GM21390 (cell line): ENCODE measurements around the gene KATNAL2.
"Not testable (repeated sequence)": the region's sequence is repeated elsewhere in the genome, so short reads cannot be mapped to it uniquely, and the experiment has no call there.

Source experiments
- ATAC-seq: cut with Tn5 transposase; IDR thresholded peaks from one replicate; pipeline ENCODE4 v1.9.1; 2021; ENCODE audit not compliant: unreplicated experiment

KATNAL2 gene

DNA sequence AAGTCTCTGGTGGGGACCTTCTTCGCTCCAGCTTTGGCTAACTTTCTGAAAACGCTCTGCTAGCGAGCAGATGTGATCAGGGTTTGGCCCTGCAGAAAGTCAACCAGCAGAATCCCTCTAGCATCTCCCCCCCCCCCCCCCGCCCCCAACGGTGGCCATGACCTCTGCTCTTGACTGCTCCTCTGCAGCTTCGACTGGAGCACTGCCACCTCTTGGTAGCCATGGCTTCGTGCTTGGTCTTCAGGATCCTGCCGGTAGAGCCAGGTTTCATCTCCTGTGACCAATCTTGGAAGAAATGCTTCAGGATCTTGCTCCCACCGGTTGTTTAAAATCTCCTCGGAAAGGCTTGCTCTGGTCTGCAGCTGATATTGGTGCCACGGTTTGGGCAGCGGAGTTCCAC, 113.5 kb downstream of the KATNAL2 start:
- not testable (repeated sequence) for ATAC-seq

DNA sequence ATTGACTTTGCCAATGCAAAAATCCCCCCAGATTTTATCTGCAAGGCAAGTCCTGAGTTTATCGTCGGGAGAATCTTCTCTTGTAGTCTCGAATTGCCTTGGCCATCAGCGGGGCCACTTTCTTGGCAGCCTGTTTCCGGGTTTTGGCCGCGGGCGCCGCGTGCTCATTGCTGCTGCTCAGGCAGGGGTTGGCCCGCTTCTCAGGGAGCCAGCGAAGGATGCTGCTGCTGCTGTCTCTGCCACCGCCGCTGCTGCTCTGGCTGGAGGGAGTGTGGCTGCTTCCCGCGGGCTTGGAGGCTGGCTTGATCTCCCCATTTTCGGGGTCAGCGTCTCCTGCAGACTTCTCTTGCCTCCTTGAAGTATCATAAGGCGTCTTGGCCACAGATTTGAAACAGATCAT, 115.5 kb downstream of the KATNAL2 start:
- ATAC-seq = no peak

DNA sequence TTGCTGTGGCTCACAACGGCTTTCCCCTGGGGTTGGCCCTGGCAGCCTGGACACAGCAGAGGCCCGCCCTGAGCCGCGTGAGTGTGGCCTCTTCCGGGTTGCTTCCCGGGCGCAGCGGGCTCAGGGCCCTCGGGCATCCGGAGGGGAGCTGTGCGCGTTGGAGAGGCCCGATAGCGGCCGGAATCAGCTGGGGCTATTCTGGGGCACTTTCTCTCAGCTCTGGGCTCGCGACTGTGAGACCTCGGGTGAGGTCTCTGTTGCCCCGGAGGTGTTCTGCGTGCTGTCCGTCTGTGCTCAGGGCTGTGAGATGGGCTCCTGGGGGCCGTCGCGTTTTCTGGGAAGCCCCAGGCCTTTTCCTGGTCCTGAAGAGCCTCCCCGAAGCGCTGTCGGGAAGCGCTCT, 117.2 kb downstream of the KATNAL2 start:
- not testable (repeated sequence) for ATAC-seq

DNA sequence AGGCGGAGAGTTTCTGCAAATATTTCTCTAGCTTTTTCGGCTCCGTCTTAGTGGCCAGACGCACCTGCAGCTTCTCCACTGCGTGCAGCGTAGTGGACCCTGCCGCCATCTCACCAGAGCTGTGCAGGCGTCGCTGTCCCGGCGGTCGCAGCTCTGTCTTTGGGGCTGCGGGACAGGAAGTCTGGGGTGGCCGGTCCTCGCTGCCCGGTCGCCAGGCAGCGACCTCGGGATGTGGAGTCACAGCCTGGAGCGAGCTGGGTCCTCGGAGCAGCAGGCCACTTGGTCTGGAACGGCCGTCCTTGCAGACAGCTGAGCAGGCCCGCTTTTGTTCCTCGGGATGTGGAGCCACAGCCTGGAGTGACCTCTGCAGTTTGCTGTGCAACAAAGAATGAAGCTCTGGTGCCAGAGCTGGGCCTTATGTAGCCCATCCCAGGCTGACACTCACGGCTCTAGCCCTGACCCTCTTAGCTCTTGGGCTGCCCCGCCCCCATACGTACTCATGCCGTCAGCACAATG, 117.8 kb downstream of the KATNAL2 start, which contains the start of gene ELOA2:
TSS of gene ELOA2 (minus strand) at position 466 of the 516 bp plus-strand sequence. CDS start at position 109, 357 bp downstream.
- no peak for ATAC-seq

DNA sequence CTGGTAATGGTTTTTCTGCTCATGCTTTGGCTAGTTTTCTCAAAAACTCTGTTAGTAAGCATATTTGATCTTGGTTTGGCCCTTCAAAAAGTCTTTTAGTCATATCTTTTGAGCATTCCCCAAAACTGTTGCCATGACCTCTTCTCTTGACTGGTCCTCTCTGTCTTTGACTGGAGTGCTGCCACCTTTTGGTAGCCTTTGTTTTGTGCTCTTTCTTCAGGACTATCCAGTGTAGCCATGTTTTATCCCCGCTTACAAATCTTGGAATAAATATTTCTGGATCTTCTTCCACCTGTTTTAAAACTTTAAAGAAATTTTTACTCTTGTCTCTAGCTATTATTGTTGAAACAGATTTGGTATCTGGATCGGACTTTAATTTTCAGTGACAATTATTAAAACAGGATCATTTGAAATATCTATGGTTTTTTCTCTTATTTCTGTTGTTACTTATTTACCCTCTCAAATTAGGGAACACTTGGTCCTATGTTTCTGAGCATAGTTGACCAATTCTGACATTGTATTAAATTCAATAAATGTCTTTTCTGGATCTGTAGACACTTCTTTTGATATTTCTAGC, 119.0 kb downstream of the KATNAL2 start:
- no peak for ATAC-seq

DNA sequence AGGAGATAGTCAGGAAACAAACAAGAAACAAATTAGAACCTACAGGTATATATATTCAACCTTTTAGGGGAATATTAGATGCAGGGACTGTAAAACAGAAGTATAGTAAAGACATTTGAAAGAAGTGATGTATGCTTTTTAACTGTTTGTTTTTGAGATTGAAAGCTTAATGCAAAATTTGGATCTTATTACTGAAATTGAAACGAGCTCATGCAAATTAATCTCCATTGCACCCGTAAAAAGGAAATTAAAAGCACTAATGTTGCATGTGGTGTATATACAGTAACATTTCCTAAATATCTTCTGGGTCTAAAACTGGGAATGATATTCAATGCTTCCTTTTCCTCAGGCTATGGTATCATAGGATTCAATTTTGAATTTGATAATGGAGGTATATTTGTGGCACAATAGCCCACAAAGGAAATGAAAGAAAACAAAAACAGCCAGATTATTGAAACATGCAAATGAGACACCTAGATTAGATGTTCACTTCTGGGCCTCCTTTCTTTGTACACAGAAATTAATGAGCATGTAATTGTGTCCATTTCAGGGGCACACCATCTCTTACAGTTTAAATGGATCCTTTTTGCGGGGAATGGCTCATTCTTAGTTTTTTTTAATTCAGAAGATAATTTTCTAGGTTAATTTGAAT, 119.7 kb downstream of the KATNAL2 start:
- ATAC-seq = peak; percentile 68

DNA sequence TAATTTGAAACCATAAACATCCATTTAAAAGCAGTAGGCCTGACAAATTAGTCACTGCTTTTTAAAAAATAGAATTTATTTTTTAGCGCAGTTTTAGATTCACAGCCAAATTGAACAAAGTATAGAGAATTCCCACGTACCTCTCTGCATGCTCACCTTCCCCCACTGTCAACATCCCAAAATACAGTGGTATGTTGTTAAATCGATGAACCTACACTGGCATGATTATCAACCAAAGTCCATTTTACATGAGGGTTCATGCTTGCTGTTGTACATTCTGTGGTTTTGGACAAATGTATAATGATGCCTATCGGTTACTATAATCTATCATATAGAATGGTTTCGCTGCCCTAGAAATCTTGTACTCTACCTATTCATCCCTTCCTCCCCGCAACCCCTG, 123.6 kb downstream of the KATNAL2 start:
- ATAC-seq = no peak

DNA sequence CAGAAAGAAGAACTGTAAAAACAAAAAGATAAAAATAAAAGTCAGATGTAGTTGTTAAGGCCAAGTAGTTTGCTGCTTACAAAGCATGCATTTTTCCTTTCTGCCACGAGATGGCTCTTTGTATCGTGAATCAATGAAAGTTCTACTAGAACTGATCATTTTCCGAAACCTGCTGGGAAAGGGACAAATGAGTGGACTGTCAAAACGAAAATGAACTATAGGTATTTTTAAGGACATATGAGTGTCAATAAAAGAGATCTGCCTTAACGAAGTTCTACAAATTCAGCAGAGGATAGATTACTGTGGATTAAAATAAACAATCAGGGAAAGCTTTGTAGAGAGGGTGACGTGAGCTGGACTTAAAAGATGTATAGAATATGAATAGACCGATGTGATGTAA, 133.1 kb downstream of the KATNAL2 start:
- no peak for ATAC-seq

DNA sequence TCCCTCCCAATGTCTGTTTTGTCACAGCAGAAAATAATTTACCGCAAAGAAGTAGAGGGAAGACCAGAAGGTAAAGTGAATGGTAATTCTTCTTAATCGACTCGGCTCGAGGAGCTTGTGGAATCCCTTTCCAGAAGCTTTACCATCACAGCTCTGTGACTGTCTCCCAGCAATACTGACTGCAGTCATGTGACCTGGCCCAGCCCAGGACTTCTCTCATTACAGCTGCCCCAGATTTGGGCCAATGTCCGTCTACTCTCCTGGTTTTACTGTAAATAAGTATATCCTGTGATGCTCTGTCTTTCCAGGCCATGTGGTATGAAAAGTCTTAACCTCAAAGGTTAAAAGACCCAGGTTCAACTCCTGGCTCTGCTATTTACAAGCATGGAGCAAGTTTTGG, 137.0 kb downstream of the KATNAL2 start:
- no peak for ATAC-seq

DNA sequence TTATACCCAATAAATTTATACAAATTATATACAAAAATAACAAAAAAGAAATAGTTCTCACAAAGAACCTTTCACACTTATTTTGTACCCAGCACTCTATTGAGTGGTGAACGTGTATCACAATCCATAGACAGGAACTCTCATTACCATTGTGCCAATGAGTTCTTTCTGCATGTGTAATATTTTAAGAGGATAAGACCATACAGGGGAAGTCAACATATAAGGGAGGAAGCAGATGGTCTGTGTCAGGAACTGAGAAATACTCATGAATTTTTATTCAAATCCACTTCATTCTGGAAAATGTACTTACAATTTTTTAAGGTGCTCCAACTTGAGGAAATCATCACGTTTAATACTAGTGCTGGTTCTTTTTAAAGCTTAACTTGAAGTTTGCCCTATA, 145.1 kb downstream of the KATNAL2 start:
- ATAC-seq = no peak

DNA sequence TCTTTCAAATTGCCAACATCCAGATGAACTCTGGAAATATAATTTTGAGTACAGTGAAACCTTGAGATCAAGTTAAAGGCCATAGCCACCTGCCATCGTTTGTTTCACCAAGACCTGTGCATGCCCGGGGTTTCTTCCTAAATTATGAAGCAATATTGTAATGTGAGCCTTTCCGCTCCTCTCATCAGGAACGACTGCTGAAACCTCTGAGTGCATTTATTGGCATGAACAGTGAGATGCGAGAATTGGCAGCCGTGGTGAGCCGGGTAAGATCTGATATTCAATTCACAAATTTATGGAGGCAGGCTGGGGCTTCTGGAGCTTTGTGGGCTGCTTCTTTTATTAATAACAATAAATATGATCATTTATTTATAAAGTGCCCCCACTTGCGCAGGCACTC, 145.7 kb downstream of the KATNAL2 start:
- ATAC-seq = no peak

DNA sequence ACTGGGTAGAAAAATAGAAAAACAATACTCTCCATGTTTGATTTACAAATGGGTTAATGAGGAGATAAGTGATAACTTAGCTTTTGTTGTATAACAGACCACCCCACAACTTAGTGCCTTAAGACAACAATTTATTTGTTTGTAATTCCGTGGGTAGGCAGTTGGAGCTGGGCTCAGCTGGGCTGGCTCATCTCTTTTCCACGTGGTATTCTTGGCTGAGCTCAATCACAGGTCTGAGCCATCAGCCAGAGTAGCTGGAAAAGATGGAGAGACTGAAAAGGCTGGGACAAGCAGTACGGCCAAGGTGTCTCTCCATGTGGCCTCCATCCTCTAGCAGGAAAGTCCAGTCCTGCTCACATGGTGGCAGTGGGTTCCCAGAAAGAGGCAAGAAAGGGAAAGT, 150.2 kb downstream of the KATNAL2 start:
- ATAC-seq = no peak

DNA sequence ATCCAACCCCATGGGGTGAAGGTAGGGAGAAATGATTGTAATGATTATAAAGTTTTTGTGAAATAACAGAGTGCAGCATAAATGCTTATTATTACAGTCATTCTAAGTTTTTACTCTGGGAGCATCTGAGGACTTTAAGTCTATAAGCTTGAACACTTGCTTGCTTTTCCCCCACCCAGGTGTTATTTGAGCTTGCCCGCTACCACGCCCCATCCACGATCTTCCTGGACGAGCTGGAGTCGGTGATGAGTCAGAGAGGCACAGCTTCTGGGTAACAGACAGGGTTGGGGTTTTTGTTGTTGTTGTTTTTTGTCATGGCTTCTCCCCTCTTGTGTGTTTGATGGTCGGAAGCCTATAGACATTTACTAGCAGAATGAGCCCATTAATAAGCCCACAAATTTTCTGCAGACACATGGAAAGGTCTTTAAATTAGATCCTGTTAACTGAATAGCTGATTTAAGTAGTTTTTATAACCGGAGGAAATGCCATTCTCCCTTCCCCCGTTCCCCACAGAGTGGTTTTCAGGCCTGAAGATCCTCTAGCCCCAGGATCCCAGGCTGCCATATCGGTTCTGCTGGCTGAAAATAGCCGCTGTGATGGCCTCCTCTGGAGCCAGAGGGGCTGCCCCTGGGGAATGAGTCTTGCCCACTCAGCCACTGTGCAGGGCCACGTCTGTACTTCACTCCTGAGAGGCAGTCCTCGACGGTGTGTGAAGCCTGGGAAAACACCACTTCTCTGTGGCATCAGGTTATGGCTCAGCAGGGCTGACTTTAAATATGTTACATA, 157.9 kb downstream of the KATNAL2 start:
- ATAC-seq = no peak

DNA sequence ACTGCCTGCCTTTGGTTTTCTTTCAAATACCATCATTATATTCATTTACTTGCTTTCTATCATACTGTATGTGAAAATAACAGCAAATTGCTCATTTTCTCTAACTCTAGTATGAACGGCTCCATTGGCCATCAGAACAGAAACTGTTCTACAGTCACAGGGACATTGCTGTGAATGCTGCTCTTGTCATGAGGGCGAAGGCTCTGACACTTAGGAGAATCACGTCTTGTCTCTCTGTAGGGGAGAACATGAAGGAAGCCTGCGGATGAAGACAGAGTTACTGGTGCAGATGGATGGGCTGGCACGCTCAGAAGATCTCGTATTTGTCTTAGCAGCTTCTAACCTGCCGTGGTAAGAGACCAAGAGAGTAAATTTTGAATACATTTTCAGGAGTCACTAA, 159.7 kb downstream of the KATNAL2 start:
- no peak for ATAC-seq

DNA sequence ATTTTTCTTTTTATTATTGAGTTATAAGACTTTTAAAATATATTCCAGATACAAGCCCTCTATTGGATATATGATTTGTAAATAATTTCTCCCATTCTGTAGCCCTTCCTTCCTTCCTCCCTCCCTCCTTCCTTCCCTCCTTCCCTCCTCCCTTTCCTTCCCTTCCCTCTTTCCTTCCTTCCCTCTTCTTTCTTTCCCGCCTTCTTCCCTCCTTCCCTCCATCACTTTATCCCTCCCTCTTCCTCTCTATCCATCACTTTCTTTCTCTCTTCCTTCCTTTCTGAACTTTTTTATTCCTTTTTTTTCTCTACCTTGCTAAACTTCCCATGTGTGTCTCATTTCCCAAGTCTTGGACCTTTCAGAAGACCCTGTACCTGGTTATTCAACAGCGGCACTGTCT, 163.5 kb downstream of the KATNAL2 start:
- ATAC-seq = no peak

DNA sequence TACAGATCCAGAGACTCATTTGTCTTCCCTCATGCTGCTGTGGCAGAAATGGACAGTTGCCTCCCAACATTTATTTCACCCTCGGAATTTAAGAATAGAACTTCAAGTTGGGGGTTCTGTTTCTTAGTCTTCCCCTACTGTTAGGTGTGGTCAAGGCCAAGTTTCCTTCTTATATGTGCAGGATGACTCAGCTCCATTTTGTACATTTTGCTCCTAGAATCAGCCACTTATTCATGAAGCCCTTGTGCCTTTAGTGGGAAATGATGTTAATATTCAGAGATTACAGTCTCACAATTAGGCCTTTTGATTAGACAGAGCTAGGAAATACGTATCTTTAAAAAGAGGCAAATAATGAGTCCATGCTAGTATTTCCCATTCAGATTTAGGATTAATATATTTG, 164.2 kb downstream of the KATNAL2 start:
- no peak for ATAC-seq

DNA sequence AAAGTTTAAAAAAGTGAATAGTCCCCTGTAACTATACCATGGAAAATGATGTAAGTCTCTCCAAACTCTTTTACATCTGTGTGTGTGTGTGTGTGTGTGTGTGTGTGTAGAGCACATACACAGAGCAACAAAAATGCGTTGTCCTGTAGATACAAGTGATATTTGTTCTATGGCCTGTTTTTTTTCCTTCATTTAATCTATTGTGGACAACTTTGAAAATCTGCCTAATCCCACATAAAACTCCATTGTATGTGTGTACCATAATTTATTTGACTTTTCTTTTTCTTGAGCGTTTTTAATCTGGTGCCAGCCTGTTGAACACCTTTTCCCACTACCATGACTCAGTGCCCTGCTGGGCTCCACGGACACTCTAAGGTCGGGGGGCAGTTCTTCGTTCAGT, 170.3 kb downstream of the KATNAL2 start:
- no peak for ATAC-seq

DNA sequence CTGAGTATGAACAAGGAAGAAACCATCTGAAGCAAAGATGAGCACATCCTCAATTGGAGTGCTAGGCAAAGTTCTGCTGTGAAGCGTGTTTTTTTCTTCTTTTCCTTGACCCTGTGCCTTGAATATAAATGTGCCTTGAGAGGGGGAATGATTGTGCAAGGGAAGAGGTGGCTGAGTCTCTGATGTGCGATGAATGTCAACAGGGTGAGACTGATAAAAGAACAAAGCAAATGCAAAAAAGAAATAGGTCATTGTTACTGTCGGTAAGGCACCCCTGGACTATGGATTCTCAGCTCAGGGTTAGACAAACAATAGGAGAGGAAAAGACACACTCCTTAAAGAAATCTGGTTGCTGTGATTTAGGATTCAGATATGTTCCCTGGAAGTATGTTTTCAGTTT, 178.4 kb downstream of the KATNAL2 start:
- ATAC-seq = no peak

DNA sequence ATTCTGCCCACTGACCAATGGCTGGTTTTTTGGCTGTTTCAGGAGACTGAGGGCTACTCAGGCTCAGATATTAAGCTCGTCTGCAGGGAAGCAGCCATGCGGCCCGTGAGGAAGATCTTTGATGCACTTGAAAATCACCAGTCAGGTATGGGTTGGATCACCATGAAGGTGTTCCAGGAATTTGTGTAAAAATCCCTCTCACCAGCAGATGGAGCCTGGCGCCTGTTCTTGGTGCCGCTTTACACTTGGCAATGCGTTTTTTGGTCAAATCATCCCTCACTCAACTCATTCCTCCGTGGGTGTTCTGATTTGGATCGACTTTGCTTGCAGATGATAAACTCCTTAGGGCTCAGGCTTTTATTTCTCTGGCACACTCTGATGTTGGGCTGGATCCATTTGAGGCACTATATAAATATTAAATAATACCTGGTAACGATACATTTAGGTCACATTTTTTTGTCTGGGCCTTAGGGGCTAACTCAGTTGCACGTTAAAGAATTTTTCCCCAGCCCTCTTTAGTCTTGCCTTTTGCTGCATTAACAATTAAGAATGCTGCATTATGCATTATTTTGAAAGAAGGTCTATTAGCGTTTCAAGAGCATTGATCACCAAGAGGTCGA, 182.9 kb downstream of the KATNAL2 start:
- ATAC-seq = no peak

DNA sequence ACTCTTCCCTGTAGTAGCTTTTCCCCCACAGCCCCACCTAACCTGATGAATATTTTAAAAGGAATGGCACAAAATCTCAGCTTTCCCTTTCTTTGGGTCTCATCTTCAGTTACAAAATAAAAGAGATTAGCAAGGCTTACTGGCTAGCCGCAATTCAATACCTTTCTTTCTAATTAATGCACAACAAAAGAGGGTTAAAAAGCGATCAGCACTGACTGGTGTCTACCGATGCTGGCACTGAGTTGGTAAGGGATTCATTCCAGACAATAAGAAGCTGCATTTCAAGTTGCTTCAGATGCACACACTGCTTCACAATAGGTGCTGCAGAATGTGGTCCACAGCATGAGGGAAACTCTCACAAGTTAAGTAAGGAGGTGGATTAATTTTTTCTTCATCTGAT, 191.0 kb downstream of the KATNAL2 start:
- no peak for ATAC-seq

DNA sequence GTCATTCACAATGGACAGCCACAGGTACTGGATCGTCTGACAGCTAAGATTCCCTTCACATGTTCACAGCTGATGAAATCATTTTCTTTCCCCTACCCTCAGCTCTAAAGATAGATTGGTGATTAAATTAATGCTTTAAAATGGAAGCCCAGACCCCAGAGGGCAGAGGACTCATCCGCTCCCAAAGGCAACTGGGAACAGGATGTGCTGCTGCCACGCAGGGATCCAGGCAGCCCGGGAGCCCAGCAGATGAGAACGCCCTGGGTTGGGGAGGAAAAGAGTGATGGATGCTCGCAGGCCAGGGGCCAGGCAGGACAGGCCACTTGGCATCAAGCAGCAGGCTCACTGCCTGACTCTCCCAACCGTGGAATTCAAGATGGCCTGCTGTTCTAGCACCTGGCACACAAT, 191.6 kb downstream of the KATNAL2 start:
- no peak for ATAC-seq

DNA sequence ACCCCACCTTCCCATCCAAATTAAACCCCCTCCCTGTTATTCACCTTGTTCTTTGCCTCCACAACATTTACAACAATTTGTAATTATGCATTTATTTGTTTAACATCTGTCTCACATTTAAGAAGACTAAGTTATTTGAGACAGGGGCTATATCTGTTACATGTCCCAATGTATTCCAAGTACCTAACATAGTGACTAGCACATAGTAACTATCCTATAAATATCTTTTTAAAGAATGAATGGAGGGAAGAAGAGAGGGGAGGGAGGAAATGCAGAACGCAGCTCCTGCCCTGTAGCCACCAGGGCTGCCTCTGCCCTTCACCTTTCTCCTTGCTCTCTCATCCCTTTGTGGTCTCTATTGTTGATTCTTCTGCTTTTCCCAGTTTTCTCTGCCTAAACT, 192.3 kb downstream of the KATNAL2 start:
- ATAC-seq = no peak
